HG03280 (cell line): Measurements from ENCODE around the gene MORF4L1.
"Not testable (repeated sequence)": the region's sequence is repeated elsewhere in the genome, so short reads cannot be mapped to it uniquely, and the experiment has no call there.

Experiments used
- ATAC-seq: cut with Tn5 transposase; IDR thresholded peaks from one replicate; pipeline ENCODE4 v1.9.1; 2021; ENCODE audit warnings: mild to moderate bottlenecking, moderate library complexity; ENCODE audit not compliant: unreplicated experiment

Gene MORF4L1

GRCh38 chr15:78855746-78856145 is 16.9 kb upstream of the MORF4L1 start:
- ATAC-seq = no peak

GRCh38 chr15:78859971-78860719 is 12.5 kb upstream of the MORF4L1 start:
- peak; percentile 80 for ATAC-seq

DNA sequence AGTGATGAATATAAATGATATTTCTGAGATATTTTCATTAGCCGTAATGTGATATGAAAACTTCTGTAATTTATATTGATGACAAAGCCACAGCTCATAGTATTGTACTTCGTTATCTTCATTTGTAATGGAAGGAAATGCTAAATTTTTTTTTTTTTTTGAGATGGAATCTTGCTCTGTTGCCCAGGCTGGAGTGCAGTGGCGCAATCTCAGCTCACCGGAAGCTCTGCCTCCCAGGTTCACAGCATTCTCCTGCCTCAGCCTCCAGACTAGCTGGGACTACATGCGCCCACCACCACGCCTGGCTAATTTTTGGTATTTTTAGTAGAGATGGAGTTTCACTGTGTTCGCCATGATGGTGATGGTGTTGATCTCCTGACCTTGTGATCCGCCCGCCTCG is 7.1 kb upstream of the MORF4L1 start:
- ATAC-seq = not testable (repeated sequence)

GRCh38 chr15:78866031-78866430 is 6.7 kb upstream of the MORF4L1 start:
- not testable (repeated sequence) for ATAC-seq

DNA sequence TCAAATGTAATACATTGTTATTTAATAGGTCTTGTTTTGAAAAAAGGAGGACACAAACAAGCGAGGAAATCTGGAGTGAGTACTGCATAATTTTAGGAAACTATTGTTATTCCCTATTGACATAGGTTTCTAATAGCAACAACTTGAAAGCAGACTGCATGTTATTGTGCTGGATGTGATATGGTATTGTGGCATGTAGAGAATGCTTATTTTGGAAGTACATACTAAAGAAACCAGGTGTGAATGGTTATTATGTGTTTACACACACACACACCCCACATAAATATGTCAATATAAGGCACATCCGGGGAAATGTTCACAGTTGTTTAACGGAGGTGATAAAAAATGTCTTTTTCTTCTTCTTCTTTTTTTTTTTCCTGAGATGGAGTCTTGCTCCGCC is 5.9 kb upstream of the MORF4L1 start:
- ATAC-seq = no peak

DNA sequence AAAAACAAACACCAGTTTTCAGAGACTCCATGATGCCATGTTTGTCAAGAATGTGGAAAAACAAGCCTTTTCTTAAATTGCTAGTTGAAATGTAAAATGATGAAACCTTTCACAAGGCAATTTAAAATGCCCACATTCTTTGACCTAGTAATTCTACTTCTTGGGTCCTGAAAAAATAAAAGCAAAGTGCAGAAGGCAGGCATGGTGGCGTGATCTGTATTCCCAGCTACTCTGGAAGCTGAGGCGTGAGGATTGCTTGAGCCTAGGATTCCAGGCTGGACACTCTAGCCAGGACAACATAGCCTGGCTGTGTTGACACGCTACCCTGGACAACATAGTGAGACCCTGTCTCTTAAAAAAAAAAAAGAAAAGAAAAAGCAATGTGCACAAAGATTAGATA is 4.3 kb upstream of the MORF4L1 start:
- no peak for ATAC-seq

- not testable (repeated sequence) for ATAC-seq
Observed at GRCh38 chr15:78871483-78872127, 1.1 kb upstream of the MORF4L1 start.

GRCh38 chr15:78872972-78873792 is 492 bp downstream of the MORF4L1 start:
- ATAC-seq = peak; percentile 66

DNA sequence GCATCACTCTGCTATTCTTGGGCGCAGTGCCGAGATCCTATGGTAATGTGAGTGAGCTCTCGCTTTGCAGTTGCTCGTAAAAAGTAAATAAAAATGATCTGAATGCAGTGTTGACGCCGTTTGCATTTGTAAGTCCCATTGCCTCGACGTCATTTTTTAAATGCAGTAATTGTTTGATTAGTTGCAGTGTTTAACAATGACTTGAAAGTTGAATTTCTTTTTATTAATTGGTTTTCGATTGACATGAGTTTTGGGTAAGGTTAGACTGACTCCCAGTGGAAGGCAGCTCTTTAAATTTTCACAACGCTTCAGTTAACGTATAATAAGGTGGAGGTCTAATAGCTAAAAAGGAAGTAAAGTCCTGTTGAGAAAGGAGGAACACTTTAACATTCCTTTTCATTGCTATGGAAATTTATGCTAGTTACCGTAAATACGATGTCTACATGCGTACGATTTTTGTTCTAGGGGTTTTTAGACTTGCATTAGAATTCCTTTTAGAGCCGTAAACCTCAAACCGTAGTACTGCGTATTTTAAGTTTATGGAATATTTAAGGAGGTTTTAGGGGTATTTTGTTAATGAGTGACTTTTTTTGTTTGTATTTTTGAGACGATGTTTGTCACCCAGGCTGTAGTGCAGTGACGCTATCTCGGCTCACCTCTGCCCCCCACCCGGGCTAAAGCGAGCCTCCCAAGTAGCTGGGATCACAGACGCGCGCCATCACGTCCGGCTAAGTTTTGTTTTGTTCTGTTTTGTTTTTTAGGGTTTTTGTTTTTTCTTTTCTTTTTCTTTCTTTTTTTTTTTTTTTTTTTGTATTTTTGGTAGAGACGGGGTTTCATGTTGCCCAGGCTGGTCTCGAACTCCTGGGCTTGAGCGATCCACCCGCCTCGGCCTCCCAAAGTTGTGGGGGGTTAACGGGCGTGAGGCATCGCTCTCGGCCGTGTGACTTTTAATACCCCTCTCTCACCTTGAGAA is 1.4 kb downstream of the MORF4L1 start:
- ATAC-seq = no peak

- no peak for ATAC-seq
Observed at GRCh38 chr15:78875107-78875914, 2.6 kb downstream of the MORF4L1 start.

- not testable (repeated sequence) for ATAC-seq
Observed at GRCh38 chr15:78876954-78877353, 4.3 kb downstream of the MORF4L1 start.

DNA sequence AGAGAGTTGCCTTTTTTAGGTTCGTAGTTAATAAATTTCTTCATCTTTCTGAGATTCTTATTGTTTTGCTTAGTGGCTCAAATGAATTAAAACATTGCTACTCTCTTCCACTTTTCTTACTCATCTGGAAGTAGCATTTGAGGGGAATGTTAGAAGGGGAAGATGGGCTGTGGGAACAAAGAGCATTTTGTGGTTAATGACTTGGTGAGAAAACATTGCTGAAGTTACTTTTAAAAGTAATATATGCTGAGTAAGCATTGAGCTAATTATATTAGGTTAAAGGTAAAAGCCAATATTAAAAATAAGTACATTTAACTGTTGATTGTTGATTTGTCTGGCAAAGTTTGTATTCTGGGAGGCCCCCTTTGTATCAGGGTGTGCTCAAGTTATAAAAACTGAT is 5.7 kb downstream of the MORF4L1 start:
- no peak for ATAC-seq

DNA sequence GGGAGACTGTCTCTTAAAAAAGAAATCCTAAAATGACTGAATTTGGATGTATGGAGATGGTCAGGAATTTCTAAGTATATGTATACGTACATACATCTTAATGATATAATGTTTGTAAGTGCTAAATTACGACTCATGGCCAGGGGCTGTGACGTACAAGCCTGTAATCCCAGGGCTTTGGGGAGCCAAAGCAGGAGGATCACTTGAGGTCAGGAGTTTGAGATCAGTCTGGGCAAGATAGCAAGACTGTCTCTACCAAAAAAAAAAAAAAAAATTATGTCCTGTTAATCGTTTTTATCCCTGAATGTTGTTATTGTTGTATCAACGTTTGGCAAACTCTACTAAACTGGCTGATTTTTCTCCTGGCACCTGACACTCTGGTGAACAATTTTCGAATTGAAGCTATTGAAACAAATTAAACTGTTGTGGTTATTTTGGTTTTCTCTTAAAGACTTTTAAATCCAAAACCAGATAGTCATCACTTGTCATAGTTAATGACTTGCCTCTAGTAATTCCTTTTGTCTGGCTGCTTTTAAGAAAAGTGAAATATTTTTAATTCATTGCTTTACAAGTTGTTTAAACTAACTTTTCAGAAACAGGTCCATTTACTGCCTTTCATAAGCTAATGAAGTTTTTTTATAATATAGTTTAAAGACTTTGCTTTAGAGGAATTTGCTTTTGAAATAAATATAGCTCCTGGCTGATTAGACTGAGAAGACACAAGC is 7.0 kb downstream of the MORF4L1 start:
- no peak for ATAC-seq

DNA sequence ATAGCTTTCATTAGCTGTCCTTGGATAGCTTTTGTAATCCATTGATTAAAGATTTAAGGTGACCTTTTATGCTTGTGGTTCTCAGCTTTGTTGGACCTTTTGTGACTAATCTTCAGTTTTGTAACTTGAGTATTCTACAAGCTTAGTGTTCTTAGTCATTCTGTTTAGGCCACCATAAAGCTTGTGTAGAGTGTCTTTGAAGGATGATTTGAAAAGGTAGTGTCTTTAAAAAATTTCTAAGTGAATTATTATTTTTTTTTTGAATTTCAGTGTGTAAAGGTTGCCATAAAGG is 7.5 kb downstream of the MORF4L1 start:
- ATAC-seq = no peak

GRCh38 chr15:78880813-78881212 is 8.1 kb downstream of the MORF4L1 start:
- ATAC-seq = no peak

GRCh38 chr15:78881681-78882080 is 9.0 kb downstream of the MORF4L1 start:
- no peak for ATAC-seq

DNA sequence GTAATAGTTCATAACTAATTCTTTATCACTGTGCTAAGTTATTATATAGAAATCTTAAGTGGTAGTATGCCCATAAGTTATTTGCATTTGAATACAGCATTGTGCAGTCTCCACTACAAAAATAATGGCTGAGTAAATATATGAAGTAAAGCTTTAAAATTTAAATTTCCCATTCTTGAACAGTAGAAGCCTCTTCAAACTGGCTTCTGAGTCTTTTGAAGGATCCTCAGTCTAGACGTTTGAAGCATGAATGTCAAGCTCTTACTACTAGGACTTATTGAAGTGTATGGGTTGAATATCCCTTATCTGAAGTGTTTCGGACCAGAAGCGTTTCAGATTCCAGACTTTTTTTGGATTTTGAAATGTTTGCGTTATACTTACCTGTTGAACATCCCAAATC is 16.3 kb downstream of the MORF4L1 start:
- no peak for ATAC-seq

DNA sequence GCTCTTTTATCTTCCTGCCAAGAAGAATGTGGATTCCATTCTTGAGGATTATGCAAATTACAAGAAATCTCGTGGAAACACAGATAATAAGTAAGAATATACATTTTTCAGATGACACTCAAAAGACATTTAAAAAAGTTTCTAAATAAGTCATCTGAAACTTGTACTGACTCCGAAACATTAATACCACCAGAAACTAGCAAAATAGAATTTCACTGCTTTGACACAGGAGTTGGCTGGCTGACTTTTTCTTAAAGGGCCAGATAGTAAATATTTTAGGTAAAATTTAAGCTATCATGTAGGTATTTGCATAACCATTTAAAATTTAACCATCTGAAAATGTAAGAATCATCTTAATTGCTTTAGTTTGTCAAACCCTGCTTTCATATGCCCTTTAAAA is 20.8 kb downstream of the MORF4L1 start:
- ATAC-seq = no peak

DNA sequence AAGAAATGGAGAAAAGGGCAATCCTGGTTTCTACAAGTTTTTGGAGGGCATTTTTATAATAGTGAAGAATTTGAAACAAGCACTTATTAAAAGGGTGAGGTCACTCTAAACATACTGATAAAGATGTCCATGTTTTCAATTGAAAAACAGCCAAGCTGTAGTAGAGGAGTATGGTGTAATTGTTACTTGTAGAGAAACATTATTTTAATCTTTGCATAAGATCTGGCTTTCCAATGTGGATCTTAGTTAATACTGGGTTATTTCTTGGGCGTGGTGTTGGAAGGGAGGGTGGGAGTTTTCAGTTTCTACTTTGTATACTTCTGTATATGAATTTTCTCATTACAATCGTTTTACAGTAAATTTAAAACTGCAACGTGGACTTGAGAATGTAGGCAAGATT is 22.8 kb downstream of the MORF4L1 start:
- no peak for ATAC-seq
